Neuronal stem cell (in vitro differentiated cells): ENCODE results near the gene PTPRD.

Experiments
- DNase-seq: peaks from one replicate; pipeline ENCODE4 v3.0.0-alpha.2; 2013; ENCODE audit warnings: low spot score
- H2AFZ ChIP-seq: one replicate; pipeline ENCODE4 v1.6.1; 2013; ENCODE audit warnings: mild to moderate bottlenecking, low read length, inconsistent platforms
- H2AK5ac ChIP-seq: 2 replicates; pipeline ENCODE4 v1.6.1; 2013; ENCODE audit warnings: low read depth, mild to moderate bottlenecking, inconsistent platforms, low read length, moderate library complexity, mixed read lengths
- H2BK120ac ChIP-seq: 2 replicates; pipeline ENCODE4 v1.6.1; 2013; ENCODE audit warnings: low read depth, mild to moderate bottlenecking, inconsistent platforms, low read length, moderate library complexity, mixed read lengths
- H2BK12ac ChIP-seq: one replicate; pipeline ENCODE4 v1.6.1; 2013; ENCODE audit warnings: low read length, inconsistent platforms
- H2BK15ac ChIP-seq: 2 replicates; pipeline ENCODE4 v1.6.1; 2013; ENCODE audit warnings: mild to moderate bottlenecking, low read length, inconsistent platforms, mixed read lengths
- H2BK5ac ChIP-seq: one replicate; pipeline ENCODE4 v1.6.1; 2013; ENCODE audit warnings: inconsistent platforms, mild to moderate bottlenecking, low read length, moderate library complexity
- H3K14ac ChIP-seq: one replicate; pipeline ENCODE4 v1.6.1; 2013; ENCODE audit warnings: low read length, inconsistent platforms
- H3K18ac ChIP-seq: 2 replicates; pipeline ENCODE4 v1.6.1; 2013; ENCODE audit warnings: low read length, inconsistent platforms
- H3K23ac ChIP-seq: 2 replicates; pipeline ENCODE4 v1.6.1; 2013; ENCODE audit warnings: low read depth, mild to moderate bottlenecking, mixed read lengths, low read length, inconsistent platforms; ENCODE audit not compliant: poor library complexity
- H3K27ac ChIP-seq: replicated peaks from 3 replicates; pipeline ENCODE4 v1.5.1; 2013; ENCODE audit warnings: low read length, inconsistent platforms
- H3K27me3 ChIP-seq, 3 experiments: 2 replicates each; pipeline ENCODE4 v1.6.1; 2013; ENCODE audit warnings: low read length in 3 of 3, mild to moderate bottlenecking in 2 of 3, inconsistent platforms in 1 of 3, low read depth in 1 of 3, mixed read lengths in 1 of 3, moderate library complexity in 1 of 3; ENCODE audit not compliant: control insufficient read depth in 3 of 3, insufficient read depth in 3 of 3
- H3K36me3 ChIP-seq, 2 donors: replicated peaks in 1 of 2; 2 replicates each; pipeline ENCODE4 v1.6.1; 2013; ENCODE audit warnings: low read length in 2 of 2; ENCODE audit not compliant: control insufficient read depth in 2 of 2, insufficient read depth in 2 of 2
- H3K4ac ChIP-seq: 2 replicates; pipeline ENCODE4 v1.6.1; 2013; ENCODE audit warnings: inconsistent platforms, mild to moderate bottlenecking, low read length, moderate library complexity
- H3K4me1 ChIP-seq, 2 donors: 1 replicate in 1 of 2; 2 replicates in 1 of 2; pipeline ENCODE4 v1.6.1; 2013; ENCODE audit warnings: low read length in 2 of 2, low read depth in 1 of 2; ENCODE audit not compliant: control insufficient read depth in 2 of 2, insufficient read depth in 1 of 2
- H3K4me2 ChIP-seq: one replicate; pipeline ENCODE4 v1.6.1; 2013; ENCODE audit warnings: mild to moderate bottlenecking, low read length, inconsistent platforms; ENCODE audit not compliant: insufficient read depth, poor library complexity, severe bottlenecking
- H3K4me3 ChIP-seq, 2 donors: 2 replicates each; pipeline ENCODE4 v1.5.1; 2013; ENCODE audit warnings: low read length in 2 of 2, mild to moderate bottlenecking in 2 of 2, inconsistent platforms in 1 of 2, moderate library complexity in 1 of 2
- H3K79me1 ChIP-seq: one replicate; pipeline ENCODE4 v1.6.1; 2013; ENCODE audit warnings: low read depth, mild to moderate bottlenecking, inconsistent platforms, low read length, moderate library complexity
- H3K9ac ChIP-seq: one replicate; pipeline ENCODE4 v1.6.1; 2013; ENCODE audit warnings: mild to moderate bottlenecking, low read depth, low read length, inconsistent platforms; ENCODE audit not compliant: poor library complexity
- H3K9me3 ChIP-seq, 2 donors: replicated peaks in 1 of 2; 2 replicates each; pipeline versions ENCODE3 to v1.6.1; 2013; ENCODE audit warnings: low read length in 2 of 2, mild to moderate bottlenecking in 2 of 2, inconsistent platforms in 1 of 2, low read depth in 1 of 2, mixed read lengths in 1 of 2, moderate library complexity in 1 of 2; ENCODE audit not compliant: control insufficient read depth in 2 of 2, insufficient read depth in 1 of 2
- H4K8ac ChIP-seq: one replicate; pipeline ENCODE4 v1.6.1; 2013; ENCODE audit warnings: low read depth, mild to moderate bottlenecking, inconsistent platforms, low read length, moderate library complexity
- H4K91ac ChIP-seq: one replicate; pipeline ENCODE4 v1.6.1; 2013; ENCODE audit warnings: low read length, low read depth, mild to moderate bottlenecking, inconsistent platforms; ENCODE audit not compliant: poor library complexity
- WGBS, 2 donors: extraction: QIAGEN DNeasy Blood & Tissue Kit; methylation state at CpG; one replicate each; pipeline ENCODE4 v1.1.7; 2013; ENCODE audit warnings: missing lambda C conversion rate in 2 of 2, mixed read lengths in 1 of 2; ENCODE audit not compliant: insufficient read length in 2 of 2, insufficient replicate concordance in 1 of 2; ENCODE audit errors: extremely low coverage in 2 of 2; 5-methylcytosine and 5-hydroxymethylcytosine counted together

The PTPRD gene

DNA sequence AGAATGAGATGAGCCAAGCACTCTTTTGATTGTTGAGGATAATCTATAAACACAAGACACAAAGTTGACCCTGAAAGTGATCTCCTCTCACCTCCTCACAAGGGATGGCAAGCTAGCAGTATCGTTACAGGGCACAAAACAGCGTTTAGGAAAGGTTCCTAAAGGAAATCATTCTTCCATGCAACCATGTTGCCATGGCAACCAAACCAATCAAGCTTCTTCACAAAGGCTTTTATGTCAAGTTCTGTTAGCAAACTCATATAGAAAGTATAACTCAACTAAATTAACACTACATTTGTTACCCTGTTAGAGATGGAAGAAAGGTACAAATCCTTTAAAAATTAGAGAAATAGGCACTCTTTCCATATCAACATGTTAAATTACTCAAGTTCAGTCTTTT is 1796.4 kb downstream of the PTPRD start:
- WGBS, 2 donors, result no CpG with 5 or more reads among the region's 2 CpGs
- Histone ChIP-seq H3K23ac (no peak overlapping the region), H2AFZ (no peak overlapping the region), H3K9ac (no peak overlapping the region), H3K4me2 (no peak overlapping the region), H3K4me1 (peaks cover 5 to 33% of the 10 kb centered on the region in 2 donors), H4K8ac (no peak overlapping the region), H3K79me1 (no peaks in the 10 kb centered on the region), H3K9me3 (no peaks in the 10 kb centered on the region), H2BK12ac (no peak overlapping the region), H2BK120ac (no peak overlapping the region), H2BK5ac (no peak overlapping the region), H3K4me3 (no peak overlapping the region), H3K18ac (no peak overlapping the region), H4K91ac (no peak overlapping the region), H3K4ac (no peak overlapping the region), H3K27ac (no peak overlapping the region), H2BK15ac (no peak overlapping the region), H3K27me3 (no peaks in the 10 kb centered on the region), H2AK5ac (no peak overlapping the region), H3K36me3 (peaks cover 0 to 6% of the 10 kb centered on the region in 2 donors), H3K14ac (no peak overlapping the region)
- peak; percentile 92 for DNase-seq

DNA sequence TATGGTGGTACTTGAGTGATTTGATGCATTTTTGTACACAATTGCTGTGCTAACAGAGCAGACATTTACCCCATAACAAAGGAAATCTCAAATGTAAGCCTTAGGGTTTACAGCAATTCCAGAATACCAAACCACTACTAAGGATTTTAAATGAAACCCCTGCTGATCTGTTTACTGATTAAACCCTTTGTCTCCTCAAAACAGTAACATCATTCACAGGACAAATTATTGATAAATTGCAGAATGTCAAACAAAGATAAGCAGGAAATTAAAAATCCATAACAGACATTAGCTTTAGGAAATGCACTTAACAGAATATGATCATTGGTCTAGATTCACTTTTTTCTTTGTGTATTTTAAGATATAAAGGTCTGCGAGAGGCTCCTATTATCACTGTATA is 1796.9 kb downstream of the PTPRD start:
- Histone ChIP-seq H4K91ac (no peak overlapping the region), H3K4me1 (peaks cover 5 to 33% of the 10 kb centered on the region in 2 donors), H3K9me3 (no peaks in the 10 kb centered on the region), H2BK120ac (no peak overlapping the region), H2BK15ac (no peak overlapping the region), H3K23ac (no peak overlapping the region), H3K27me3 (no peaks in the 10 kb centered on the region), H2BK5ac (no peak overlapping the region), H3K4me2 (no peak overlapping the region), H3K4me3 (no peak overlapping the region), H3K36me3 (peaks cover 0 to 7% of the 10 kb centered on the region in 2 donors), H3K4ac (no peak overlapping the region), H2AK5ac (no peak overlapping the region), H2AFZ (no peak overlapping the region), H3K14ac (no peak overlapping the region), H3K79me1 (no peaks in the 10 kb centered on the region), H3K9ac (no peak overlapping the region), H3K18ac (no peak overlapping the region), H4K8ac (no peak overlapping the region), H2BK12ac (no peak overlapping the region), H3K27ac (no peak overlapping the region)
- WGBS, 2 donors, result no CpG with 5 or more reads among the region's 1 CpG
- DNase-seq, result peak; percentile 17

DNA sequence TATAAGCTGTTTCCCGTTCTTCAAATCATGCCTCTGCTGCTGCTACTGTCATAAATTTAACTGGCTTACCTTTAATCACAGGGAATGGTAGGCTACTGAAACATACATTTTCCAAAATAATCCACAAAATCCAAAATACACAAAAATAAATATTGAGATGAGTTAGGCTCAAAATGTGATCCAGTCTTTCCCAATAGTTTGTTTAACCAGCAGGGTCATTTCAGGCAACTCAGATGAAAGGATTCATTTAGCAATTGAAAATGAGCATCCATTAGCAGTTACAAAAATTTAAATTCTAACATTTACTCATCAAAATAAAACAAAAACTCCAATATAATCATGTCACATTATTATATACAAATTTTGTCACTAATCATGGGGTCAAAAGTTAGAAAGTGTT is 1797.6 kb downstream of the PTPRD start:
- Histone ChIP-seq H3K27me3 (no peaks in the 10 kb centered on the region), H3K18ac (no peak overlapping the region)

DNA sequence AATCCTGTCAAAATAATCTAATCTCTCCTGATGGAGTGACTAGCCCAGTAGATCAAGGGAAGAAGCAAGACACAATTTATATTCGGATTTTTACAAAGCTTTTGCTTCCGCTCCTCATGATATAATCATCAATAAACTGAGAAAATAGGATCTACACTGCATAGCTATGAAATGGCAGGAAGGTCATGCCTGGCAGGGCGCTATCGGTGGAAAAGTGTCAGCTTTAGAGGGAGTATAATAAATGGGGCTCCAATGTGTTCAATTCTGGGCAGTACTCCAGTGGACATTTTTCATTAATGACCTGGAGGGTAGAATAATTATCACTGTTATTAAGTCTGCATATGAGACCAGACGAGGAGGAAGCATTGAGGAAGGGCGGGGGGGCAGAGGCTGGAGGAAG is 1799.9 kb downstream of the PTPRD start:
- DNase-seq, result no peak
- Histone ChIP-seq H2AK5ac (no peak overlapping the region), H2AFZ (no peak overlapping the region), H3K4me2 (no peak overlapping the region), H3K23ac (no peak overlapping the region), H3K14ac (no peak overlapping the region), H3K18ac (no peak overlapping the region), H2BK120ac (no peak overlapping the region), H3K4me3 (no peak overlapping the region), H3K36me3 (peaks cover 0 to 7% of the 10 kb centered on the region in 2 donors), H2BK12ac (no peak overlapping the region), H2BK15ac (no peak overlapping the region), H3K79me1 (no peaks in the 10 kb centered on the region), H2BK5ac (no peak overlapping the region), H3K9me3 (no peaks in the 10 kb centered on the region), H3K4ac (no peak overlapping the region), H3K27ac (no peak overlapping the region), H3K9ac (no peak overlapping the region), H4K91ac (no peak overlapping the region), H4K8ac (no peak overlapping the region), H3K4me1 (peaks cover 5 to 35% of the 10 kb centered on the region in 2 donors), H3K27me3 (no peaks in the 10 kb centered on the region)
- WGBS, 2 donors, result no CpG with 5 or more reads among the region's 6 CpGs

More for the DNA sequence above, 1797.6 kb downstream of the PTPRD start:
- H3K4me1 ChIP-seq, result peaks cover 5 to 33% of the 10 kb centered on the region in 2 donors
- H3K36me3 ChIP-seq, result peaks cover 0 to 7% of the 10 kb centered on the region in 2 donors
- H3K79me1 ChIP-seq, result no peaks in the 10 kb centered on the region
- H3K14ac ChIP-seq, result no peak overlapping the region
- H2BK15ac ChIP-seq, result no peak overlapping the region
- H2AK5ac ChIP-seq, result no peak overlapping the region
- no peak overlapping the region for H2BK12ac ChIP-seq
- H2BK120ac ChIP-seq, result no peak overlapping the region
- no peak overlapping the region for H3K27ac ChIP-seq
- no peak overlapping the region for H3K23ac ChIP-seq
- H3K4me3 ChIP-seq, result no peak overlapping the region
- no peak overlapping the region for H4K8ac ChIP-seq
- no peak overlapping the region for H2BK5ac ChIP-seq
- WGBS, 2 donors, result no CpG with 5 or more reads among the region's 1 CpG
- no peak overlapping the region for H3K9ac ChIP-seq
- no peaks in the 10 kb centered on the region for H3K9me3 ChIP-seq
- no peak for DNase-seq
- H3K4me2 ChIP-seq, result no peak overlapping the region
- no peak overlapping the region for H3K4ac ChIP-seq
- H2AFZ ChIP-seq, result no peak overlapping the region
- no peak overlapping the region for H4K91ac ChIP-seq
